22Rv1 (cell line): ENCODE results near the gene CEP85.

Source experiments
- H3K27ac ChIP-seq: fragments of 450-650 bp; 2 replicates; pipeline ENCODE4 v1.5.1; 2017
- ZFX ChIP-seq: fragments of 450-650 bp; IDR thresholded peaks from 2 replicates; pipeline ENCODE4 v1.6.1; 2017; ENCODE audit warnings: antibody characterized with exemption, borderline replicate concordance
- TF ChIP-seq, protein P1 (sequence below): fragments of 450-650 bp; IDR thresholded peaks from 2 replicates; pipeline ENCODE4 v1.5.1; 2017; ENCODE audit warnings: mild to moderate bottlenecking

The CEP85 gene

DNA sequence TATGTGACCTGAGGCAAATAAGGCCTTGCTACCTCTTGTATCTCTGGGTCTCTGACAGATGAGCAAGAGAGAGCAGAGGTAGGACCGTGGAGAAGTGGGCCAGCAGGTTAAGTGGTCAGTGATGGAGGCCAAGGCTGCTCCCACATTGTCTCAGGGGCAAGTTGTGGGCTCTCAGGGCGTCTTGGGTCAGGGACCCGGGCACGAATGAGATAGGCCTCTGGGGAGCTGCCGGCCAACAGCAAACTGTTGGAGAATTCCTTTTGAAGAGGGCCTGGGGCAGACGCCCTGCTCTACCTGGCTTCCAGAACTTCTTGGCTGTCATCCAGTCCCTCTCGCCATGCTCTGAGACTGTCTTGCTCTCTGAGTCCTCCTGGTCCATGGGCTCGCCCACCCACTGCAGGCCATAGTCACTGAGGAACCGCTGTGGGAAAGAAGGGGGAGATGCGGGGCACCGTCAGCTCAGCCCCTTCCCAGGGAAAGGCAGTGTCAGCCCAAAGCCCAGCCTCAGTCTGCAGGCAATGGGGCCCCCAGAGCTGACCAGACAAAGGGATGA is 60.0 kb downstream of the CEP85 start:
- no peak overlapping the region for H3K27ac ChIP-seq
- TF ChIP-seq, protein P1, sequence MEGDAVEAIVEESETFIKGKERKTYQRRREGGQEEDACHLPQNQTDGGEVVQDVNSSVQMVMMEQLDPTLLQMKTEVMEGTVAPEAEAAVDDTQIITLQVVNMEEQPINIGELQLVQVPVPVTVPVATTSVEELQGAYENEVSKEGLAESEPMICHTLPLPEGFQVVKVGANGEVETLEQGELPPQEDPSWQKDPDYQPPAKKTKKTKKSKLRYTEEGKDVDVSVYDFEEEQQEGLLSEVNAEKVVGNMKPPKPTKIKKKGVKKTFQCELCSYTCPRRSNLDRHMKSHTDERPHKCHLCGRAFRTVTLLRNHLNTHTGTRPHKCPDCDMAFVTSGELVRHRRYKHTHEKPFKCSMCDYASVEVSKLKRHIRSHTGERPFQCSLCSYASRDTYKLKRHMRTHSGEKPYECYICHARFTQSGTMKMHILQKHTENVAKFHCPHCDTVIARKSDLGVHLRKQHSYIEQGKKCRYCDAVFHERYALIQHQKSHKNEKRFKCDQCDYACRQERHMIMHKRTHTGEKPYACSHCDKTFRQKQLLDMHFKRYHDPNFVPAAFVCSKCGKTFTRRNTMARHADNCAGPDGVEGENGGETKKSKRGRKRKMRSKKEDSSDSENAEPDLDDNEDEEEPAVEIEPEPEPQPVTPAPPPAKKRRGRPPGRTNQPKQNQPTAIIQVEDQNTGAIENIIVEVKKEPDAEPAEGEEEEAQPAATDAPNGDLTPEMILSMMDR, result no peak

DNA sequence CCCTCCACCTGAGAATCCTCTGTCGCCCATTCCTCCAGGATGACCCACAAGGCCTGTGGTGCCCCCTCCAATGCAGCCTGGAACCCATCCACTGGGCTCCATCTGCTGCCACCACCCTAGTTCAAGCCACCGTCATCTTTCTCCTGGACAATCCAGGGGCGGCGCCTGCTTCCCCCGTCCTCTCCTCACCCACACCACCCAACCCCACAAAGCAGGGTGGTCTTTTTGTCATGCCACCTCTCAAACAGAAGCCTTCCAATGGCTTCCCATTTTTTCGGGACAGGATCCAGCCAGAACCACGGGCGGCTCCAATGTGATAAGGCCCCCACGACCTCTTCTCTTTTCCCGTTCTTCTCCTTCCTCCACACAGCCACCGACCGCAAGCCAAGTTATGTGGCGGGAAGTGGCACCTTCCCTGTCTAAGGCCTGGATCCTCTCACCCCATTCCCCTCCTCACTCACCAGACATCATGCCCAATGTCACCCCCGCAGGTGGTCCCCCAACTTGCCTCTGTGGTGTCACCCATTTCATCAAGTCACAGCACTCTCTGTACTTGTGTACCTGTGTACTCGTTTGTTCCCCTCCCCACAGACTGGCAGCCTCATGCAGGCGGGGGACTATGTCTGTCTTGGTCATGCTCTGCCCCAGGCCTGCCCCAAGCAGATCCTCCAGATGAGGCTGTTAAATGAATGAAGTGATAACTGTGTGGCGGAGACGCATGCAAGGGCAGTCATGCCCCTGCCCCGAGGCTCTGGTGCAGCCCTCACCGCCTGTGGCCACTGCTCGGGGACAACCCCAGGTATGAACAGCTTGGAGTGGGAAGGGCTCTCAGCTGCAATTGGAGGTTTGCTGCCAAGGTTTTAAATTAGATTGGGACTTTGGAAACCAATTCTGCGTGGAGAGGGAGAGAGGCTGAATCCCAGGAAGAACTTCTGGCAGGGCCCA is 61.5 kb downstream of the CEP85 start:
- no peak overlapping the region for H3K27ac ChIP-seq
- no peak for TF ChIP-seq ZFX
- TF ChIP-seq, protein P1, result no peak

DNA sequence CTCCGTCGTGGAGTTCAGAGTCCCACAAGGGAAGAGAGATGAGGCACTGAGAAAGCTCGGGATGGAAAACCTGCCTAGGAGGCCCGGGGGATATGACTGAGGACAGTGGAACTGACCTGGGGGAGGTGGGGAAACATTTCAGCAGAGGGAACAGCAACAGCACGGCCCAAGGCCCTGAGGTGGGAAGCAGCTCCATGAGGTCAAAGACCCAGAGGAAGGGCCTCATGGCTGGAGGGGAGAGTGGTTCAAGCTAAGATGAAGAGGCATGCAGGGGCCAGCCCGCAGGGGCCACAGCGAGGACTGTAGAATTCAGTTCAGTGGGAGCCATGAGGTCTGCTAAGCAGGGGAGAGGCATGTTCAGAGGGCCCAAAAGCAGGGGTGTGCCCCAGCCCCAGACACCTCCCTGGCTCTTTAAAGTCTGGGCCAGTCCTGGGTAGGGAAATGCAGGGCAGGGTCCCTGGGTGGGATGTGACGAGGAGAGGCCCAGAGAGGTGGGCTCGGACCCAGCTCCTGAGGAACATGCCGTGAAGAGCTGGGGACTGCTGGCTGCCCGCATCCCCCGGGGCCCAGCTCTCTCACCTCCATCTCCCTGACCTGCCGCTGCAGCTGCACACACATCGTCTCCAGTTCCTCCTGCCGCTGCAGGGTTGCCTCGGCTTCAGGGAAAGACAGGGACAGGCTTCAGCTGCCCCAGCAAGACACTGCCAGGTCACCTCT is 62.5 kb downstream of the CEP85 start:
- H3K27ac ChIP-seq, result no peak overlapping the region
- no peak for TF ChIP-seq ZFX
- TF ChIP-seq, protein P1, result no peak

DNA sequence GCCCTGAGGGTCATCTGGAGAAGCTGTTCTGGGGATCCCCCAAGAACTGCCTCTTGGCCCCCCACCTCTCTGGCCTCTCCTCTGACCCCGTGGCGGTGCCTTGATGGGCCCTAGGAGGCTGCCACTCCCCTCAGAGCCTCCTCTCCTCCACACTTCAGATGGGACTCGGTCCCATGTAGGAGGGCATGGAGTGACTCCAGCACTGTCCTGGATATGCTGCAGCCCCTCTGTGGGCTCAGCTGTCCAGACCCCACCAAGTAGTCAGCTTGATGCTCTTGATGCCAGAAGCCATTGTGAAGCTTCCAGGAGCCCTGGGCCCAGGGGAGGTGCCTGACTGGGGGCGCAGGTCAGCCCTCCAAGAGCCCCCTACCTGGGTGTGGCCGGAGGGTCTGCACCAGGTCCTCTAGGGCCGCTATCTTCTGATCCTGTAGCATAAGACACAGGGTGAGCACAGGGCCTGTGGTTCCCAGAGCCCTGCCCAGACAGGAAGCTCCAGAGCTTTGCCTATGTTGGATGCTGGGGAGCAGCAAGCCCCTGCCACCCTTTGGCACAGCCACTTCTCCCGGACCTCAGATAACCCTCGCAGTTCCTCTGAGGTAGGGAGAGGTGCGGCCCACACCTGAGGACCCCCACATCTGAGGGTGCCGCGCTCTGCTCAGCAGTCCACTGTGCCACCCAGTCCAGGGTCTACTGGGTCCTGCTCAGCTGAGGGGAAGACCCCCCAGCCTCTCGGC is 63.2 kb downstream of the CEP85 start:
- H3K27ac ChIP-seq, result no peak overlapping the region
- TF ChIP-seq, protein P1, result no peak
- TF ChIP-seq ZFX, result no peak

DNA sequence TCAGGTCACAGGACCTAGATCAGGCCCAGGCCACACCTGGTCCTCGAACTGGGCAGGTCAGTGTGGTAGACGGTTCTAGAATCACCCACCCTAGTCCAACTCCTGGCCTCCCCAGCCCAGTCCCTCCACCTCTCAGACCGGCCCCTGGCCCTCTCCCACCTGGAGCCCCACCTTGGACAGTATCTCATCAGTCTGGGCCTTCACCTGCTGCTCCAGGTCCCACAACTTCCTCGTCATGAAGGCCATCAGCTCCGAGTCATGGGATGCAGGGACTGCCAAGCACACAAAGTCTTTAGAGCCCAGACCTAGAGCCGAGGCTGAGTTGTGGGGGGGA is 63.8 kb downstream of the CEP85 start:
- TF ChIP-seq, protein P1, result no peak
- TF ChIP-seq ZFX, result no peak
- H3K27ac ChIP-seq, result no peak overlapping the region

DNA sequence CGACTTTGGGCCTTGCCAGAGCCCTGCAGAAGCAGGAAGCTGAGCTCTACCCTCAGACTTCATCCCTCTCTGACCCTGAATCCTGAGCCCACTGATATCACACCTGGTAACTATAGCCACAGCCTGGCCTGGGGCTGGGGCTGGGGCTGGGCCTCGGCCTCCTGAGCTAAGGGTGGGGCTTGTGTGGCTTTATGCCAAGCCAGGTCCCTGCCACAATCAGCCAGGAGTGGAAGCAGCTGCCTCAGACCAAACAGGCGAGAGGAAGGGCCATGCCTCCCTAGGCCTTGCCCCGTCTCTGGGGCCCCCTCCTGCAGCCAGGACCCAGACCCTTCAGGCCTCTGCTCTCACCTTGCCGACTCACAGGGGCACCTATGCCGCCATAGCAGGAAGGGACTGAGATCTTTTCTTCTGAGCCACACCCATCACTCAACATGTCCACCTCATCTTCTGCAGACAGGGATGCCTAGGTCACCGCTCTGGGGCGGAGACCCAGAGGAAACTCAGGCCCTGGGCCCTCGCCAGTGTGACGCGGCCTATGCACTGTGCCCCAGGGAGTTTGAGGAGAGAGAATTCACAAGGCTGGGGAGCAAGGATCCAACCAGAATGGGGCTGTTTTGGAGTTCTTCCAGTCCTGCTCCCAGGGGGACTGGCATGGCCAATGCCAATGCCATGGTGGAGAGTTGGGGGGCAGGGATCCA is 66.7 kb downstream of the CEP85 start:
- H3K27ac ChIP-seq, result no peak overlapping the region
- no peak for TF ChIP-seq ZFX
- TF ChIP-seq, protein P1, result no peak
